Right renal cortex interstitium (tissue), 3 donors: ENCODE measurements around the gene VSX1. TPM values are rescaled to one million over a fixed set of nuclear protein-coding genes. Genes with fewer than 3 reads are reported as not detected.
A peak's percentile ranks its signal among the peaks of the same experiment; 100 is the strongest.

Experiments
- DNase-seq, 3 donors: peaks; one replicate each; pipeline ENCODE4 v3.0.0-alpha.2; 2013; ENCODE audit warnings: low read depth in 3 of 3, low spot score in 2 of 3
- polyA plus RNA-seq, 3 donors: library from polyadenylated mRNA; unstranded; fragments of 120-200 nt; gene quantifications; one replicate each; pipeline ENCODE4 v1.2.1, GENCODE V29; 2013; ENCODE audit not compliant: insufficient read length in 3 of 3

Gene VSX1
- polyA plus RNA-seq, 3 donors: not detected

GRCh38 chr20:25042531-25043498 is 39.1 kb downstream of the VSX1 start:
- DNase-seq: no peak

- DNase-seq: no peak
These were observed 40.0 kb downstream of the VSX1 start for GRCh38 chr20:25041813-25042530.

GRCh38 chr20:25040438-25040831 is 41.5 kb downstream of the VSX1 start:
- no peak for DNase-seq

- DNase-seq: no peak
These were observed 42.1 kb downstream of the VSX1 start for GRCh38 chr20:25039697-25040437.

- no peak for DNase-seq
These were observed 43.3 kb downstream of the VSX1 start for GRCh38 chr20:25038591-25039015.

- no peak for DNase-seq
These were observed 43.9 kb downstream of the VSX1 start for GRCh38 chr20:25038103-25038410.

GRCh38 chr20:25037288-25038102 is 44.4 kb downstream of the VSX1 start:
- no peak for DNase-seq

GRCh38 chr20:25036331-25036936 is 45.5 kb downstream of the VSX1 start:
- DNase-seq: no peak

- no peak for DNase-seq
These were observed 46.0 kb downstream of the VSX1 start for GRCh38 chr20:25035921-25036320.

- no peak for DNase-seq
These were observed 48.0 kb downstream of the VSX1 start for GRCh38 chr20:25033924-25034300.

GRCh38 chr20:25033265-25033923 is 48.5 kb downstream of the VSX1 start:
- DNase-seq: peak in 1 of 3 donors; percentile 36

- DNase-seq: no peak
These were observed 49.3 kb downstream of the VSX1 start for GRCh38 chr20:25032478-25033264.

GRCh38 chr20:25032065-25032477 is 49.9 kb downstream of the VSX1 start:
- DNase-seq: no peak

GRCh38 chr20:25031241-25031640 is 50.7 kb downstream of the VSX1 start:
- DNase-seq: no peak

GRCh38 chr20:25030649-25031207 is 51.2 kb downstream of the VSX1 start:
- no peak for DNase-seq

GRCh38 chr20:25030007-25030648 is 51.8 kb downstream of the VSX1 start:
- no peak for DNase-seq

- DNase-seq: no peak
These were observed 55.8 kb downstream of the VSX1 start for GRCh38 chr20:25025986-25026605.
